Ishikawa (cell line): ENCODE measurements around the gene KIF26B.

Experiments
- CEBPB ChIP-seq: IDR thresholded peaks from 2 replicates; pipeline ENCODE4 v1.6.1; 2012
- CREB1 ChIP-seq: IDR thresholded peaks from 2 replicates; pipeline ENCODE4 v1.6.1; 2012; ENCODE audit warnings: low read depth
- EGR1 ChIP-seq: IDR thresholded peaks from 2 replicates; pipeline ENCODE4 v1.6.1; 2012
- EP300 ChIP-seq: IDR thresholded peaks from 2 replicates; pipeline ENCODE4 v1.6.1; 2012; ENCODE audit warnings: borderline replicate concordance
- FOXM1 ChIP-seq: IDR thresholded peaks from 2 replicates; pipeline ENCODE4 v1.6.1; 2012; ENCODE audit warnings: low read depth, borderline replicate concordance
- MAX ChIP-seq: IDR thresholded peaks from 2 replicates; pipeline ENCODE4 v1.6.1; 2012
- NFIC ChIP-seq: IDR thresholded peaks from 2 replicates; pipeline ENCODE4 v1.6.1; 2012
- RAD21 ChIP-seq: IDR thresholded peaks from 2 replicates; pipeline ENCODE4 v1.6.1; 2012; ENCODE audit warnings: low read depth
- TAF1 ChIP-seq: IDR thresholded peaks from 2 replicates; pipeline ENCODE4 v1.6.1; 2012; ENCODE audit warnings: low read depth, mild to moderate bottlenecking
- TCF12 ChIP-seq: IDR thresholded peaks from 2 replicates; pipeline ENCODE4 v1.6.1; 2012; ENCODE audit warnings: low read depth
- TEAD4 ChIP-seq: IDR thresholded peaks from 2 replicates; pipeline ENCODE4 v1.6.1; 2012
- USF1 ChIP-seq: IDR thresholded peaks from 2 replicates; pipeline ENCODE4 v1.6.1; 2012
- YY1 ChIP-seq: IDR thresholded peaks from 2 replicates; pipeline ENCODE4 v1.6.1; 2012; ENCODE audit warnings: low read depth
- ZBTB7A ChIP-seq: IDR thresholded peaks from 2 replicates; pipeline ENCODE4 v1.6.1; 2012; ENCODE audit warnings: low read depth
- TF ChIP-seq, protein P1 (sequence below): IDR thresholded peaks from 2 replicates; pipeline ENCODE4 v1.6.1; 2012; ENCODE audit warnings: low read depth, mild to moderate bottlenecking

KIF26B gene

DNA sequence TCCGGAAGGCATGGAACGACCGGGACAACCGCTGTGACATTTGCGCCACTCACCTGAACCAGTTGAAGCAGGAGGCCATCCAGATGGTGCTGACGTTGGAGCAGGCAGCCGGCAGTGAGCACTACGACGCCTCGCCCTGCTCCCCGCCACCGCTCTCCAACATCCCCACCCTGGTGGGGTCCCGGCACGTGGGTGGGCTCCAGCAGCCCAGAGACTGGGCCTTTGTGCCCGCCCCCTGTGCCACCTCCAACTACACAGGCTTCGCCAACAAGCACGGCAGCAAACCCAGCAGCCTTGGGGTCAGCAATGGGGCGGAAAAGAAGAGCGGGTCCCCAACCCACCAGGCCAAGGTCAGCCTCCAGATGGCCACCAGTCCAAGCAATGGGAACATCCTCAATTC lies 212.1 kb downstream of the KIF26B start:
- TF ChIP-seq, protein P1, sequence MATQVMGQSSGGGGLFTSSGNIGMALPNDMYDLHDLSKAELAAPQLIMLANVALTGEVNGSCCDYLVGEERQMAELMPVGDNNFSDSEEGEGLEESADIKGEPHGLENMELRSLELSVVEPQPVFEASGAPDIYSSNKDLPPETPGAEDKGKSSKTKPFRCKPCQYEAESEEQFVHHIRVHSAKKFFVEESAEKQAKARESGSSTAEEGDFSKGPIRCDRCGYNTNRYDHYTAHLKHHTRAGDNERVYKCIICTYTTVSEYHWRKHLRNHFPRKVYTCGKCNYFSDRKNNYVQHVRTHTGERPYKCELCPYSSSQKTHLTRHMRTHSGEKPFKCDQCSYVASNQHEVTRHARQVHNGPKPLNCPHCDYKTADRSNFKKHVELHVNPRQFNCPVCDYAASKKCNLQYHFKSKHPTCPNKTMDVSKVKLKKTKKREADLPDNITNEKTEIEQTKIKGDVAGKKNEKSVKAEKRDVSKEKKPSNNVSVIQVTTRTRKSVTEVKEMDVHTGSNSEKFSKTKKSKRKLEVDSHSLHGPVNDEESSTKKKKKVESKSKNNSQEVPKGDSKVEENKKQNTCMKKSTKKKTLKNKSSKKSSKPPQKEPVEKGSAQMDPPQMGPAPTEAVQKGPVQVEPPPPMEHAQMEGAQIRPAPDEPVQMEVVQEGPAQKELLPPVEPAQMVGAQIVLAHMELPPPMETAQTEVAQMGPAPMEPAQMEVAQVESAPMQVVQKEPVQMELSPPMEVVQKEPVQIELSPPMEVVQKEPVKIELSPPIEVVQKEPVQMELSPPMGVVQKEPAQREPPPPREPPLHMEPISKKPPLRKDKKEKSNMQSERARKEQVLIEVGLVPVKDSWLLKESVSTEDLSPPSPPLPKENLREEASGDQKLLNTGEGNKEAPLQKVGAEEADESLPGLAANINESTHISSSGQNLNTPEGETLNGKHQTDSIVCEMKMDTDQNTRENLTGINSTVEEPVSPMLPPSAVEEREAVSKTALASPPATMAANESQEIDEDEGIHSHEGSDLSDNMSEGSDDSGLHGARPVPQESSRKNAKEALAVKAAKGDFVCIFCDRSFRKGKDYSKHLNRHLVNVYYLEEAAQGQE = no peak
- TF ChIP-seq EP300 = no peak
- no peak for TF ChIP-seq RAD21
- no peak for TF ChIP-seq USF1
- no peak for TF ChIP-seq MAX
- no peak for TF ChIP-seq TEAD4
- no peak for TF ChIP-seq YY1
- no peak for TF ChIP-seq CEBPB
- no peak for TF ChIP-seq NFIC
- TF ChIP-seq EGR1 = no peak
- TF ChIP-seq CREB1 = no peak
- TF ChIP-seq FOXM1 = no peak
- TF ChIP-seq TAF1 = no peak

GRCh38 chr1:245370175-245370825 lies 215.5 kb downstream of the KIF26B start:
- TF ChIP-seq EGR1 (no peak), CREB1 (no peak), FOXM1 (no peak), ZBTB7A (no peak), TEAD4 (no peak), CEBPB (no peak), TCF12 (no peak), YY1 (no peak), RAD21 (no peak)

- TF ChIP-seq NFIC (peak; percentile 73), TCF12 (peak; percentile 22; the same call in 1 of the 2 replicates), YY1 (no peak), MAX (no peak), ZBTB7A (no peak), EP300 (no peak), TAF1 (no peak)
- TF ChIP-seq, protein P1 = no peak
Observed at GRCh38 chr1:245370905-245371581, 216.3 kb downstream of the KIF26B start.

DNA sequence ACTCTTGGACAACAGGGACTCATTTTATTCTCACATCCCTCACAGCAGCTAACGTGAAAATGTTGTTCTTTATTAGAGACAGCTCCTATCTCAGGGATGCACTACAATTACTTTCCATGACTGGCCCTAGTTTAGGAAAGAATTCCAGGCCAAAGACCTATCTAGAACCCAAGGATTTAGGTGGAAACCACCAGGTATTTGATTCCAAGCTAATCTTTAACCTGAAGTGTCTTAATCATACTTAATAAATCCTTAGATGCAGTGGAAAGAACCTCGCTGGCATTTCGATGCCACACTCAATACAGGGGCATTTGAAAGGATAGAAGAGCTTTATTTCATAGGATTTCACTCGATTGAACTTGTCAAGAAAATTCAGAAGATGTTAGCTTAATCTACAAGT lies 218.3 kb downstream of the KIF26B start:
- TF ChIP-seq USF1 = no peak
- no peak for TF ChIP-seq TEAD4
- TF ChIP-seq TCF12 = no peak
- no peak for TF ChIP-seq CREB1
- TF ChIP-seq TAF1 = no peak
- TF ChIP-seq NFIC = no peak
- no peak for TF ChIP-seq YY1

DNA sequence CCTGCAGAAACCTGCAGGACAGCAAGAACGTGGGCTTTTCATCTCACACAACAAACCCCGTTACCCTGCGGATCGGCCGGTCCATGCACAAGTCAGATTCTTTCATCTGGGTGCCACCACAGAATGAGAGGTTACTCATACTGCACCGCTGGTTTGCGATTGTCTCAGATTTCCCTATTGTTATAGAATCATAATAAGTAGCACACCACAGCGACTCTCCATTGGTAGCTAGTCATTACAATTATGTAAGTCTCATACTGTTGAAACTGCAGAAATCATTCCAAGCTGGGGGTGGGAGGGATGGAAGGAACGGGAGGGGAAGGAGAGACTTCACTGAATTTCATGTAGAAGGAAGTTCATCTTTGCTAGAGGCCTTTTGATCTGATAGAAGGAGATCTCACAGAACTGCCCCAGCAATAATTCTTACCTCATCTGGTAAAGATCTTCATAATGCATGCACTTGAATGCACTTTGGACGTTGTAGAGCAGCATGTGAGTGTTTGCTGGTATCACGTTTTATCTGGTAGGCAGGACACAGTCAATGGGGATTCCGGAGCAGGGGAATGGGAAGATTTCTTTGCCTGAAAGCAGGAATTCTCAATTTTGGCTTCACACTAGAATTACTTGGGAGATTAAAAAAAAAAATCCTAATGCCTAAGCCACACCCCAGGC lies 221.1 kb downstream of the KIF26B start:
- TF ChIP-seq USF1 (no peak), NFIC (no peak), TCF12 (no peak), ZBTB7A (no peak), EP300 (peak; percentile 36; the same call in 1 of the 2 replicates), CEBPB (peak; percentile 70; the same call in 1 of the 2 replicates), TAF1 (no peak), EGR1 (no peak), CREB1 (no peak), RAD21 (no peak), YY1 (no peak), MAX (0 out of 2 replicates have a peak, but pooled peaks have one; percentile 24), FOXM1 (no peak), TEAD4 (no peak; the same call in 1 of the 2 replicates)
- TF ChIP-seq, protein P1 = no peak
